GM12892 (cell line): ENCODE data around the gene SOHLH1.

ENCODE experiments used
- POLR2A ChIP-seq: IDR thresholded peaks from 2 replicates; pipeline ENCODE4 v1.6.1; 2011; ENCODE audit warnings: low read depth, low read length, control low read depth
- POLR2AphosphoS5 ChIP-seq: IDR thresholded peaks from 2 replicates; pipeline ENCODE4 v1.6.1; 2011; ENCODE audit warnings: low read depth, low read length, control low read depth

- TF ChIP-seq POLR2A (no peak), POLR2AphosphoS5 (no peak)
Observed at GRCh38 chr9:135716045-135716444, 16.8 kb upstream of the SOHLH1 start.
